ENCODE measurements around the gene PSMA5.
"Not testable (repeated sequence)": the region's sequence is repeated elsewhere in the genome, so short reads cannot be mapped to it uniquely, and the experiment has no call there.

Gene PSMA5

GRCh38 chr1:109427171-109427467, 871 bp upstream of the PSMA5 start:
- DNase-seq = peak; percentile 0

DNA sequence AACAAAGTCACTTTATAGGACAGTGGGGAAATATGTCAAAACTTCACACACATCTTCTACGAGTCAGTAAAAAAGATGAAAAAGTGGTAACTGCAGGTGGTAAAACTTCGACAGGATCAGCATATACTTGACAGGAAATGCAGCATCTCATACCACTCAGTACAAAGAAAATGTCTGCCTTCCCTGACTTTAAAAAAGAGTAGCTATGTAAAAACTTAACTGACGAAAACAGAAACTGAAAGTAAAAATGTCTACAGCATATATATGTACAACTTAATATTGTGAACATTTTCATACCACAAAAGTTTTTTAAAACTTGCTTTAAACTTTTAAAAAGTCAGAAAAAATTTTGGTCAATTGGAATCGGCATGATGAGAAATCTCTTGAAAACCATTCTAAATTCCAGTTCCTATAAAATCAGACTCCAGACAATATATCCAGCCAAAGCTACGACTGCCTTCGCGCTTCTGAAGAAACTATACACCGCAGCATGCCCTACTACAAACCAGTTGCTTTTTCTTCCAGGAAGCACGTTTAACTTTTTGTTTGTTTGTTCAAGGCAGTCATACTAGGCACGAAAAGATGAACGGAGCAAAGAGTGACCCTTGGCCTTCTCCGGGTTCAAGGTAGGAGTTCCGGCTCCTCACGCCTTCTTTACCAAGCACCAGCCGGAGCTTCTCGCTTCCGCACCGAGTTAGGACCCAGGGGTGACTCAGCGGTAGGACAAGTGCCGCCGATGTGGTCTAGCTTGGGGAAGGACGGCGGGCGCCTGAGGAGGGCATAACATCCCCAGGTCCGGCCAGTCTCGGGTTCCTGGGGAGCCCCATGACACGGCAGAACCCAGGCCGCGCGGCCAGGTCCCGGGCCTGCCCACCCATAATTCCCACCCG, 612 bp downstream of the PSMA5 start:
- DNase-seq = no peak

DNA sequence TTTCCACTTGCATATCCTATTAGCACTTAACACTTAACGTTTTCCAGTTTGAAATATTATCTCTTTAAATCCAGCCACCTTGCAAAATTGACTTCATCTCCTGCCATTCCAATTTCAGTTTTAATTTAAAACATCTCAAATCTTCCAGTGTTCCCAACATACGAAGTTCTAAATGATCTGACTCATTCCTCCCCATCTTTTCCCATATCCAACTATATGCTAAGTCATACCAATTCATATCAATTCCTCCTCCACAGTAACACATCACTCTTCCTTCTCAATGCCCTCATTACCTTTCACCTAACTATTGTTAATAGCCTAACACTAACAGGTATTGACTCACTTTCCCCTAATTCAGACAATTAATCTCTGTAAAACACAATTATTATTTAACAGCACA, 2.8 kb downstream of the PSMA5 start:
- DNase-seq = no peak

DNA sequence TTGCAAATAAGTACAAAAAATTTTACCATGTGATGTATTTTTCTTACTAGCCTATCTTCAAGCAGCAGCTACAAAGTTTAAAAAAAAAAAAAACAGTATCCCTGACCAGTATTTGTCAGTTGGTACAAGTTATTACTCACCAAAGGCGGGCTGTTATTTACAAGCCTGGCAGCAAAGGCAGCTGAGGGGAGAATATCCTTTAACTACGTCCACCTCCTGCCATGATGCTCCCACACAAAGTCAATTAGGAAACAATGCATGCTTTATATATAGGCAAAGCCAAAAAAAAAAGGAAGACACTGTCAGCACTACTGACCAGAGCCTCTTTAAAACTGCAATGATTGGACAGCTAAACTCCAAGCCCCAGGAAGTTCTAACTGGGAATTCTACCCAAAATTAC, 13.7 kb downstream of the PSMA5 start:
- no peak for DNase-seq

DNA sequence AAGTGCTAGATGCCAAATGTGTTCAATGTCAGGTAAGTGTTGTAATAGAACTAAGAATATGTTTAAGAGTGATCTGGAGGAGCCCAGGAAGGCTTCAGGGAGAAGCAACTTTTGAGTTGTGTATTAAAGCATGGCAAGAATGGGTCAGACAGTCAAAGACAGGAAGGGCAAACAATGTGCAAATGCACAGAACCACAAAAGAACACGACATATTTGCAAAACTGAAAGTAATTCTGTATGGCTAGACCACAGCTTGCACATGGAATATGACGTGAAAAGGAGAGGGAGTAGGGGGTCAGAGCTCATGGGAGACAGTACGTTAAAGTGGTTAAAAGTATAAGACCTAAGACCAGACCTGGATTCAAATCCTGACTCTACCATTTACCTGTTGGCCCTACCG, 21.4 kb downstream of the PSMA5 start:
- DNase-seq = no peak

DNA sequence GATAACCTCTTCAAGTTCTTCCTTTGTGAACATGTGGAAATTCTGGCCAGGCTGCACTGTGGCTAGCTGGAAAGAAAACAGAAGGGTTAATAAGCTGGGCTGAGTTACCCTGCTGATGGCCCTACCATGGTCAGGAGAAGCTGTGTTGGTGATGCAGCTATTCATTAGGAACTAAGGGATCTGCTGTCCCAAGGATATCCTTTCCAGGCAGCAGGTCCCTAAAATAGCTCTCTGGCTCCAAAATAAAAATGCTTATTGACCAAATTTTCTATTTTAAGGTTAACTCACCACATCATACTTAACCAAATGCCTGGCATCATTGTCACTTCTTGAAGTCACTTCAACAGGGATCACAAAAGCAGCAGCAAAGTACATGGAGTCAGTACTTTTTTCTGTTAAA, 24.2 kb downstream of the PSMA5 start:
- DNase-seq = no peak

DNA sequence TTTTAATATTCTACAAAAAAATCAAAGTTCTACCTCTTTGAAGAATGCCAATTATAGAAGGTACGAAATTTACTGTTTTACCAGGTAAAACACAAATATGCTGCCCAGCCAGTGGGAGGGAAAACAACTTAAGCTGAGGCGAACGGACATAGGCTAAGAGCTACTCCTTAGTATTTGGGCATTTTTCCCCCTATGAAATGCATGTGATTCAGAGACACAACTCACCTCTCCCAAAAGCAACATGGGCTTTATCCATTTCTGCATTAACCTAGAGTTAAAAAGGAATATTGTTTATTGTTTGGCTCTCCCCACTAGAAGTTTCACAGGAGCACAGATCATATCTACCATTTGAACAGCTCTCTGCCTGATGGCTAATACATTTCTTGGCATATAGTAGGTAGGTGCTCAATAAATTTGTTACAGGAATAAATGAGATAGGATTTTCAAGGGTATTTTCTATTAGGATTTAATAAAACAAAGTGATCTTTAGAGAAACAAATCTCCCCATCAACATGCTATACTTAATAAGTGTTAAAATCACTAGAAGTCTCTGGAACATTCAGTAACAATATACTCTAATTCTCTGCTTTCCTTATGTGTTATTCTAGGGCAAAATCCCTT, 26.1 kb downstream of the PSMA5 start:
- DNase-seq = no peak

GRCh38 chr1:109399326-109399957, 26.8 kb downstream of the PSMA5 start:
- DNase-seq = peak; percentile 88

DNA sequence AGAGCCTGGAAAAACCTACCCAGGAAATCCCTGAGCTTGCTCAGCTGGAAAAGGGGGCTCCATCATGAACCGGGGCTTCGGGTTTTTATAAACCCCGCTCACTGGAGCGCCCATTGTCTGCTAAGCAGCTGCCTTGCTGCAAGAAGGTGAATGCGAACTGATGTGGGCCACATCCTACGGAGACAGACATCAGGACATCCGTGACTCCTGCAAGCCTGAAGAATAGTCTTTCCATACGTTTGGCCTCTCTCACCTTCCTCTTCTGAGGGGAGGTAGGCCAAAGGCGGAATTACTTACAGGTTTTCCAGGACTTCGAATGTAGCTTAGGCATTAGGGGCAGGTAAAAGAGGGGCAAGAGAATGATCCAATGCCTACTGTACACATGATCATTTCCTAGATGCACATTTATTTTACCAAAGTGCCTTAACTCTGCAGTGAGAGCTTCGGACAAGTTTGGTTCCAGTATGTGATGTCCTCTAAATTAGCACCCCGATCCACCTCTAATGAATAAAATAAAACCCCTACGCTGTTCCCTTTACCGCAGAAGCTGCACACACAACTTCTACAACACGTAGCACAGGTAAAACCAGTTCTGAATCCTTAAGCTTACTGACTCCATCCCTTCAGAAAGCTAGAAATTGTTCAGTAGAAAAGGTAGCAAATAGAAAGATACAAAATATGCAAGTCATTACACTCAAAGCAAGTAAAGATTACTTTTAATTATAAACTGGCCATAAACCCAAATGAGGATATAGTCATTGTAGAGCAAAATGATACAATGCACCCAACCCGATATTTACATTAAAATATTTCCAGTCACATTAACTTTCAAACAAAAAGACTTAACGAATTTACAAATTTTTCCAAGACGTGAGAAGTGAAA, 27.7 kb downstream of the PSMA5 start:
- peak; percentile 41 for DNase-seq

GRCh38 chr1:109397581-109398342, 28.5 kb downstream of the PSMA5 start, which contains the start of gene SORT1:
Gene SORT1, minus strand, starts transcription at chr1:109397918. Its CDS starts 26 bp downstream, at chr1:109397892.
- peak; percentile 96 for DNase-seq

GRCh38 chr1:109396871-109397580, 29.2 kb downstream of the PSMA5 start:
- DNase-seq = peak; percentile 41

DNA sequence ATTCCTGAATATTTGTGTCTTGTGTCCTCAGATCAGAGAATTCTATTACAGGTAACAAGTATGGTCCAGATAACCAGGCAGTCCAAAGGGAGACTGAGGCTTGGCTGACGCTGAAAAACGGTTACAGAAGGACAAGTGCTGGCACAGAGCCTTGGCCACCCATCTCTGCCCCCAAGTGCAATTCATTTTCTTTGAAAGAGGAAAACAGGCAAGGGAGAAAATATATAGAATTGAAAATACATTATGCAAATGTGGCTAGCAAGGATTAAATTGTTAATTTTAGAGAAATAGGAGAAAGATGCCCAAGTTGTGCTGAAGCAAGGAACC, 29.8 kb downstream of the PSMA5 start:
- peak; percentile 49 for DNase-seq

DNA sequence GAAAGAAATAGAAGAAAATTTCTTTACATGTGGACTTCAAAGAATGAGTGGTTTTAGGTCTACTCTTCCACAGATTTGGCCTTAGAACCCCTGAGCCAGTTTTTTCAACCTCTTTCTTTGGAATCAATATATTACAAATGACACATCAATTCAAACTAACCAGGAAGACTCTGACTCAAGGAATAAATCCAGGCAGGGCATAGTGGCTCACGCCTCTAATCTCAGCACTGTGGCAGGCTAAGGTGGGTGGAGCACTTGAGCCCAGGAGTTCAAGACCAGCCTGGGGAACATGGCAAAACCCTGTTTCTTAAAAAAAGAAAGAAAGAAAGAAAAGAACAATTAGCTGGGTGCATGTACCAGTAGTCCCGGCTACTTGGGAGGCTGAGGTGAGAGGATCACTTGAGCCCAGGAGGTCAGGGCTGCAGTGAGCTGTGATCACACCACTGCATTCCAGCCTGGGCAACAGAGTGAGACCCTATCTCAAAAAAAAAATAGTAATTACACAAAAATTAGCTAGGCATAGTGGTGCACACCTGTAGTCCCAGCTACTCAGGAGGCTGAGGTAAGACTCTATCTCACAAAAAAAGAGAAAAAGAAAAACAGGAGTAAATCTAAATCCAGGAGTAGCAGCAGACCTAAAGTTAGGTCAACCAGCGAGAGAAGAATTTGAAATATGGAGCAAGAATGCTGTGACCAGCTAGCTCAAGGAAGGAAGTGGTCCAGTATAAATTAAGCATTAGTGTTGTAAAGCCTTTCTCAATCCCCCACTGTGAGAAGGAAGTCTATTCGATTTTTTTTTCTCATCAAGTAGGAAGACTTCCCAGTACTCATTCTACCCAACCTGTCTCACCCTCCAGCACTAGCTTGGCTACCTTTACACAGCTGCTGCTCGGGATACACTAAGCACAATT, 30.4 kb downstream of the PSMA5 start:
- peak; percentile 43 for DNase-seq

DNA sequence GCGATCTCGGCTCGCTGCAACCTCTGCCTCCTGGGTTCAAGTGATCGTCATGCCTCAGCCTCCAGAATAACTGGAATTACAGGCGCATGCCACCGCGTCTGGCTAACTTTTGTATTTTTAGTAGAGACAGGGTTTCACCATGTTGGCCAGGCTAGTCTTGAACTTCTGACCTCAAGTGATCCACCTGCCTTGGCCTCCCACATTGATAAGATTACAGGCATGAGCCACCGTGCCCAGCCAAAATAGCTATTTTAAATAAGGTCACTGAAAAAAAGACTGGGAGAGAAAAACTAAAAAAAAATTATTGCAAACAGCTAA, 31.0 kb downstream of the PSMA5 start:
- not testable (repeated sequence) for DNase-seq

GRCh38 chr1:109394591-109395281, 31.5 kb downstream of the PSMA5 start:
- no peak for DNase-seq

GRCh38 chr1:109393617-109394233, 32.5 kb downstream of the PSMA5 start:
- no peak for DNase-seq

DNA sequence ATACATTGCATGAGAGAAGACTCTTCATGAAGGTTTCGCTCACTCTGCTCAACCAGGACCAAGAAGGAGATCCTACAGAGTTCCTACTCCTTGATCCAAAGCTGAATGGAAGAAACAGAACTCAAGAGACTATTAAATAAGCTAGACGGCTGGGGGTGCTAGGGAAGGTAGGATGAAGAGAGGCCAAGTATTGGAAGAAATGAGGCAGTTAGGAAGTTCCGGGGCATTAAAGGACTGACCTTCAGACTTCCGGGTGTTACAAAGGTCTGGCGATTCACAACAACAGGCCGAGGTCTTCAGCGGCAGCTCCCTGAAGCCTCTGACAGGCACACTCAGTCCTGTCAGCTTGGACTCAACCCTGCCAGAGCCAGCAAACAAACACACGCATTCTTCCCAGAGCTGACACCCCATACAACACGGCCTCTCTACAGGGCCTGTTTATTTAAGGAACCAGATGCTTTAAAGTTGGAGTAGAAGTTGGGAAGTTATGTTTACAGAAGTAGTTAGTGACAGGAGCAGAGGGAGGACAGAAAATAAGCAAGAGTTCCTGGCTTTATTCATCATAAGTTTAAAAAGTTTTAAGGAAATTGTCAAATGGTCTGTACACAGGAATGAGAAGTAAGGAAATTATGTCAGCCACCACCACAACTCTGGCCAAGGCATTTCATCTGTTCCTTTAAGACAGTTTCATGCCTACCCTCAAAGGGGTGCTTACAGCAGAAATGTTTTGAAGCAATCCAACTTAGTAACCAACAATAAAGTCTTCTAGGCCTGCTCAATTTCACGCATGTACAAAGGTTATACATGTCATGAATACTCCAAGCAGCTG, 33.2 kb downstream of the PSMA5 start:
- peak; percentile 81 for DNase-seq

- peak; percentile 74 for DNase-seq
Measured at GRCh38 chr1:109392037-109392787, 34.0 kb downstream of the PSMA5 start.
